Smooth muscle cell of the brain vasculature (primary cell): ENCODE results near the gene ZNF577.
A peak's percentile ranks its signal among the peaks of the same experiment; 100 is the strongest.
"Not testable (repeated sequence)": the region's sequence is repeated elsewhere in the genome, so short reads cannot be mapped to it uniquely, and the experiment has no call there.

Experiments used
- DNase-seq: peaks from one replicate; pipeline ENCODE4 v3.0.0-alpha.2; 2012; ENCODE audit warnings: low read depth, low spot score

ZNF577 gene

DNA sequence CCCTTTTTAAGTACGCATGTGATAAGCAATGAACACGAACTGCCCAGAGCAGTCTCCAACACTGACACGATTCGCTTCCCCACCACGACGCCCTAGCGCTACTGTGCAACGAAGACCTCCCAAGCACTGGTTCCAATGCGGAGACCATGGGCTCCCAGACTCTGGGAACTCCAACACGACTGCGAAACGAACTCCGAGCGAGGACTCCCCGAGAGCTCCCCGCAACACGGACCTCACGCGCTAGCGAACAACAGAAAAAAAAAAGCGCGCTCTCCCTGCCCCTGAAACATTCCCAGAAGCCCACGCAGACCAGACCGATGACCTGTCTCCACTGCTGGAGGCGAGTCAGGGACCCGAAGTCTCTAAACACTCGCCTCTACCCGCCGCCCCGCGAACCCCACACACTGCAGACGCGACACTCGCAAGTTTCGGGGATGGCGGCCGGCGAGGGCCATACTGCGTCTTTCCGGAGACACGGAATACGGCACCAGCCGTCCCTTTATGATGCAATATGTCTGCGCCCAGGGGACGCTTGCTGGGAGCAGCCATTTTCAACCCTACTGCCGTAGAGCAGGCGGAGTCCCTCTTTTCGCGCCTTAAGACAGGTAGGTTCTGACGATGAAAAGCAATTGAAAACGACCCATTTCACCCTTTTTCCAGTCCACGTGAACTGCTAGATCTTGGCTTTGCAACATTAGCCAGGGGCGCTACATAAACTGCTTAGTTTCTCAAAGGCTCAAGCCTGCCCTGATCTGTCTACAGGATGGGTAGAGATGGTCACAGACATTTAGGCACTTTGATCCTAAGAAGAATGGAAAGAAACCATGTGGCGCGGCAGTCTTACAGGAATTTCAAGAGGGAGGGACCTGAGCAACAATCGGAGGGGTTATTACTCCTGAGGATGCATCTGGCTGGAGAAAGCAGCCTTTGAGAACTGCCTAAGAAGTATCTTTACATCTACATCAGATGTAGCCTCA, at the start of gene ZNF577:
Gene ZNF577, minus strand, starts transcription at position 430 of the 977 bp plus-strand sequence. CDS start 7,569 bp downstream, outside the sequence.
- DNase-seq, result peak; percentile 84

- DNase-seq, result no peak
Measured at GRCh38 chr19:51931921-51932320, 44.2 kb upstream of the ZNF577 start.

GRCh38 chr19:51927859-51928258, 40.1 kb upstream of the ZNF577 start:
- no peak for DNase-seq

DNA sequence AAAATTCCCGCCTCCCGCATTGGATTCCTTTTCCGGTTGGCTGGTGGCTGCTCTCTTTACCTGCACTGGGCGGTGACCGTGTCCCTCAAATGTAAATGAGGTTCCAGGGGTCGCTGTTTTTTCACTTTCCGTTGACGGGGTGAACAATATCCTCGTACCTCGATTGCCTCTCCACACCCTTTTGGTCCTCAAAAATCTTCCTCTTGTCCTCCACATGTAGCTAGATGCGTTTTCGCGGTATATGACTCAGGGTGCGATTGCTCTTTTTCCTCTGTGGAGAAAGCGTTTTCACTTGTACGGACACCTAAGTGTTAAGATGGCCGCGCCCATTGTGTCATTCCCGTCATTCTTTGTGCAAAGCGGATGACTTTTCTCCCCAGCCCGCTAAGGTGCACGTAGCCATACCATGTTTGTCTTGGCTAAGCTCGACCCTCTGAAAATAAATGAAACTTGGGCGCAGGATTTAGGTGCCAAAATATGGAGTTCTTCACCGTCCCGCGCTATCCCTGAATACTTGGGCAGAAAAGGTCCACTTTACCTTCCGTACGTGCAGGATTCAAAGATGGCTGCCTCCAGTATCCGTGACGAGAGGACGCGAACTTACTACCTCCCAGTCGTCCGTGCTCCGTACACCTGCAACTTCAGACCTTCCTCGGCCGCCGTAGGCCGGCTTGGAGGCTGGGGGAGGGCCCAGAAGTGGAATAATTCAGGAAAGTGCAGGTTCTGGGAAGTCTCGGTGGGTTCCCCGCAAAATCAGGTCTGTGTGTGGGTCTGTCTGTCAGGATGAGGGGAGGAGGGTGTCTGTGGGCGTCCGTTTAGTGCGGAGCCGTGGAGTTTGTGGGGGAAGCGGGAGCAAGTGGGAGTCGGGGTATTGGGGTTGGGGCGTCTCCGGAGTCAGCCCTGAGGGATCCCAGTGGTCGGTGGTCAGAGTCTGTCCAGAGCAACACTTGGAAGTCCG, 39.3 kb upstream of the ZNF577 start, which contains the start of gene ZNF613:
Gene ZNF613, plus strand, starts transcription at position 689 of the 958 bp plus-strand sequence. CDS start 8,749 bp downstream, outside the sequence.
- peak; percentile 88 for DNase-seq

DNA sequence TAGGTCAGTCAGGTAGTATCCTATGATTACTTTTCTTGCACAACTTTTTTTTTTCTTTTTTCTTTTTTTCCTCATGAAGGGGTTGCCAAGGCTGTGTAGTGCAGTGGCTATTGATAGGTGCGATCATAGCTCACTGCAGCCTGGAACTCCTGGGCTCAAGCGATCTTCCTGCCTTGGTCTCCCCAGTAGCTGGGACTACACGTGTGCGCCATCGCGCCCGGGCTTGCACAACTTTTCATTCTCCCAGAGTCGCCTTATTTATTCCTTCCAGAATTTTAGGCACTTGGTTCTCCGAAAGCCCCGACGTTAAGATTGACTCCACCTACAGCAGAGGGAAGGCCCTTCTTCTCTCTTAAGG, 38.7 kb upstream of the ZNF577 start:
- DNase-seq, result no peak

DNA sequence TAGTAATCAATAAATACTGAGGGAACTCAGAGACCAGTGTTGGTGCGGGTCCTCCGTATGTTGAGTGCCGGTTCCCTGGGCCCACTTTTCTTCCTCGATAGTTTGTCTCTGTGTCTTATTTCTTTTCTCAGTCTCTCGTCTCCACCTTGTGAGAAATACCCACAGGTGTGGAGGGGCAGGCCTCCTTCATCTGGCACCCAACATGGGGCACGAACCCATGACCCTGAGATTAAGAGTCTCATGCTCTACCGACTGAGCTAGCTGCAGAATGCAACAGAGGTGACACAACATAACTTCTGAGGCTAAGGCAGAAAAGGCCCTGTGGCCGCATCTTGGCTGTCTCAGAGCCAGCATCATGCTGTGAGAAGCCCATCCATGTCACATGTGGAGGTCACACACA, 34.2 kb upstream of the ZNF577 start:
- DNase-seq, result no peak

- DNase-seq, result no peak
Measured at GRCh38 chr19:51919606-51920005, 31.9 kb upstream of the ZNF577 start.

DNA sequence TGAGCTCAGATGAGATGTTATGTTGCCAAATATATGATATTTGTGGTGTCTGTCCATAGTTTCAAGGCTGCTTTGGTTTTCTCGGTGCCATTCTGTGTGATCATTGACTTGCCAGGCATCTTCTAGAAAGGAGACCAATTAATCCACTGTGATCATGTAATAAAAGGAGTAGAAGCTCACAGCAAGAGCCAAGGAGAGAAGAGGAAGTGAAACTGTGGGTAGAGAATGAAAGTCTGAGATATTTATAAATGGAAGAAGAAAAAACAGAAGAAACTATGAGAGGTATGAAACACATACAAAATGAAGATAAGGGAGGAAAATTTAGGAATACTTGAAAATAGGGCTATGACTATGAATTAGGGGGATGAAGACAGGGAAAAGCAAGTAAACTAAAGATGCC, 28.4 kb upstream of the ZNF577 start:
- DNase-seq, result no peak

DNA sequence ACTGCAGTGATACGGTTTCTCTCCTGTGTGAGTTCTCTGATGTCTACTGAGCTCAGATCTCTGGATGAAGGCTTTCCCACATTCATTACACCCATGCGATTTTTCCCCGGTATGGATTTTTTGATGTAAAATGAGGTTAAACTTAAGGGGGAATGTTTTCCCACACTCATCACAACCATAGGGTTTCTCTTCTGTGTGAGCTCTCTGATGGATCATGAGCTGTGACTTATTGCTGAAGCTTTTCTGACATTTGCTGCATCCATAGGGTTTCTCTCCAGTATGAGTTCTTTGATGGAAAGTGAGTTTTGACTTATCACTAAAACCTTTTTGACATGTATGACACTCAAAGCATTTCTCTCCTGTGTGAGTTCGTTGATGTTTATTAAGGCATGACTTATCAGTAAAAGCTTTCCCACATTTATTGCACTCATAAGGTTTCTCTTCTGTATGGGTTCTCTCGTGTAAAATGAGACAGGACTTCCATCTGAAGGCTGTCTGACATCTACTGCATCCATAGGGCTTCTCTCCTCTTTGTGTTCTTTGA, 27.6 kb upstream of the ZNF577 start:
- no peak for DNase-seq

DNA sequence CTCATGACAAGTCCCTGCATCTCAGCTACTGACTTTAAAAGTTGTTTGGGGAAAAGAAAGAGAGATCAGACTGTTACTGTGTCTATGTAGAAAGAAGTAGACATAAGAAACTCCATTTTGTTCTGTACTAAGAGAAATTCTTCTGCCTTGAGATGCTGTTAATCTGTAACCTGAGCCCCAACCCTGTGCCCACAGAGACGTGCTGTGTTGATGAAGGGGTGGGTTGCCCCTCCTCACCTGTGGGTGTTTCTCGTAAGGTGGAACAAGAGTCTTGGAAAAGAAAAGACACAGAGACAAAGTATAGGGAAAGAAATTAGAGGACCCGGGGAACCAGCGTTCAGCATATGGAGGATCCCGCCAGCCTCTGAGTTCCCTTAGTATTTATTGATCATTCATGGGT, 20.2 kb upstream of the ZNF577 start:
- not testable (repeated sequence) for DNase-seq

GRCh38 chr19:51906108-51906507, 18.4 kb upstream of the ZNF577 start:
- not testable (repeated sequence) for DNase-seq

DNA sequence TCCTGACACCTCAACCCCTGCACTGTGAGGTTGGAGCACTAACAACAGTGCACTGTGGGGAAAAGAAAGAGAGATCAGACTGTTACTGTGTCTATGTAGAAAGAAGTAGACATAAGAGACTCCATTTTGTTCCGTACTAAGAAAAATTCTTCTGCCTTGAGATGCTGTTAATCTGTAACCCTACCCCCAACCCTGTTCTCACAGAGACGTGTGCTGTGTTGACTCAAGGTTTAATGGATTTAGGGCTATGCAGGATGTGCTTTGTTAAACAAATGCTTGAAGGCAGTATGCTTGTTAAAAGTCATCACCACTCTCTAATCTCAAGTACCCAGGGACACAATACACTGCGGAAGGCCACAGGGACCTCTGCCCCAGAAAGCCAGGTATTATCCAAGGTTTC, 17.9 kb upstream of the ZNF577 start:
- DNase-seq, result not testable (repeated sequence)

DNA sequence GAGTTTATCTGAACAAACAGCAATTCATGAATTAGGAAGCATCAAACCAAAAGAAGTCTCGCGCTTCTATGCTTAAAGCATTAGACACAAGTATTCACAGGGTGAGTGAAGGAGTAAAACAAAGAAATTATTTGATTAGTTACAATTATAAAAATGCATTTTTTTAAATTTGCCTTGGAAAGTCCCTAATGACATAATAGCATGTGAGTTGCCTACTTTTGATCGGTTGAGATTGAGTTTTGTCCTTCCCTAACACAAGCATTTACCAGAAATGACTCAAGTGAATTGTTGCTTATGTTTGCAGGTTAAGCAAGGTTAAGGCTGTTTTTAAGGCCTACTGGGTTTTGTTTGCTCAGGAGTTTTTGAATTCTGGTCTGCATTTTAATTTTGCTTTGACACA, 17.5 kb upstream of the ZNF577 start:
- no peak for DNase-seq

DNA sequence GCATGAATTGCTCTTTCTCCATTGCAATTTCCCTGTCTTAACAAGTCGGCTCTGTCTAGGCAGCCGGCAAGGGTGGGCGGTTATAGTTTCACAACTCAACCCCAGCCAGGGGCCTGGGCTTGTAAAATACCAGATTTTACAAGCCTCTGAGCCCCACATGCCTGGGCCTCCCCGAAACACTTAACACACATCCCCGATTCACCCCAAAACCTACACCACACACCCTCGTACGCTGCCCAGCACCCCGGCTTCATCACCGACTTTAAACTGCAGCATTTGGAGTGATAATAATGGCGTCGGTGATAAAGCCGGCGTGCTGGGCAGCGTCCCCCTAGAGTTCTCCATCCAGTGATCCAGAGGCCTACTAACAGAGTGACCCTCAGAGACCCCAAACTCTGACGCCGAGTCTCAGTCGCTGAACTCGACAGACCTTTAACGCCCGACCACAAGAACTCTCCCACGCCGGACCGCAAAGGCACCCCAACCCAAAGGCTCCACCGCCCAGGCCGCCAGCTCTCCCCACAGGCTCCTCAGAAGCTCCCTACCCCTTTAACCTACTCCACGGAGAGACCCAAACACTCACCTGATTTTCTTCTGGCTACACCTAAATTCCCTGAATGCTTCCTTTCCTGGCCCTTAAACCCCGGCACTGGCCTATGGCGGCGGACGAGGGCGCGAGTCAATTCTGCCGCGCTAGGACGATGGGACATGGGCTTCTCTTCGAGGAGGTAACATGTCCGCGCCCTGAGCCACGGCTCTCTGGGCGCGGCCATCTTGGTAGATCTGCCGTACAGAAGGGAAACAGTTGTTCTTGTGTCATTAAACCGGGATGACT, 16.8 kb upstream of the ZNF577 start, which contains the start of gene ZNF649:
Gene ZNF649, minus strand, starts transcription at position 687 of the 835 bp plus-strand sequence. CDS start 4,910 bp downstream, outside the sequence.
- peak; percentile 57 for DNase-seq

GRCh38 chr19:51903192-51903591, 15.4 kb upstream of the ZNF577 start:
- DNase-seq, result no peak

DNA sequence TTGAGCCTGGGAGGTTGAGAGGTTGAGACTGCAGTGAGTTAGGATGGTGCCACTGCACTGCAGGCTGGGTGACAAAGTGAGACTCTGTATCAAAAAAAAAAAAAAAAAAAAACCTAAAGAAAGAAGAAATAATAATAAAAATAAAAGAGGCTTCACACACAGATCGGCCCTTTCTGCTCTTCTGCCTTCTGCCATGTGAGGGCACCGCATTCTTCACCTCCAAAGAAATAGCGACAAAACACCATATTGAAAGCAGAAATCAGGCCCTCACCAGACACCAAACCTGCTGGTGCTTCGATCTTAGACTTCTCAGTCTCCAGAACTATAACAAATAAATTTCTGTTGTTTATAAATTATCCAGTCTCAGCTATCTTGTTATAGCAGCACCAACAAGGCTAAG, 14.1 kb upstream of the ZNF577 start:
- no peak for DNase-seq

GRCh38 chr19:51891193-51891747, 3.5 kb upstream of the ZNF577 start:
- DNase-seq, result no peak

DNA sequence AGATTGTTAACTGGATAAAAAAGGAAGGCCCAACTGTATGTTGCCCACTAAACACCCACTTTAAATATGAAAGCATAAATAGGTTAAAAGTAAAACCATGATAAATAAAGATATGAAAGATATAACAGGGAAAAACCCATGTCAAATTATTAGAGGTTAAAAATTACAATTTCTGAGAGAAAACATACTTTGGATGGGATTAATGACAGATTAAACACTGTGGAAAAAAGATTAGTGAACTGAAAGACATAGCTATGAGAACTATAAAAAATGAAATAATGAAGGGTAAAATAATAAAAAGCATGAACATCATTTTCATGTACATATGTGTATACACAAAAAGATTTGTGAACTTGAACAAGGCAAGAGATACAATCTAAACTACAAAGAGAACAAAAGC, 2.2 kb upstream of the ZNF577 start:
- DNase-seq, result no peak

- no peak for DNase-seq
Measured at GRCh38 chr19:51884713-51885112, 3.0 kb downstream of the ZNF577 start.

DNA sequence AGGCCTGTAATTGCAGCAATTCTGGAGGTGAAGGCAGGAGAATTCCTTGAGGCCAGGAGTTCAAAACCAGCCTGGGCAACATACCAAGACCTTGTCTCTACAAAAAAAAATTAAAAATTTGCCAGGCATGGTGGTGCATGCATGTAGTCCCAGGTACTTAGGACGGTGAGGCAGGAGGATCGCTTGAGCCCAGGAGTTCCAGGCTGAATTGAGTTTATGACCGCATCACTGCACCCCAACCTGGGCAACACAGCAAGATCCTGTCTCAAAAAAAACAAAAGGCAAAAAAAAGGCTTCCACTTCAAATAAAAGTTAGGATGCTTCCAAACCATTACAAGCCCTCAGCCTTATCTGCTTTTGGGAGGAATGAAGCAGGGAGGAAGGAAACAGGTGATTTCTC, 5.2 kb downstream of the ZNF577 start:
- DNase-seq, result no peak
